ENCODE results near the gene NHLRC2.
"Not testable (repeated sequence)": the region's sequence is repeated elsewhere in the genome, so short reads cannot be mapped to it uniquely, and the experiment has no call there.

NHLRC2 gene, protein sequence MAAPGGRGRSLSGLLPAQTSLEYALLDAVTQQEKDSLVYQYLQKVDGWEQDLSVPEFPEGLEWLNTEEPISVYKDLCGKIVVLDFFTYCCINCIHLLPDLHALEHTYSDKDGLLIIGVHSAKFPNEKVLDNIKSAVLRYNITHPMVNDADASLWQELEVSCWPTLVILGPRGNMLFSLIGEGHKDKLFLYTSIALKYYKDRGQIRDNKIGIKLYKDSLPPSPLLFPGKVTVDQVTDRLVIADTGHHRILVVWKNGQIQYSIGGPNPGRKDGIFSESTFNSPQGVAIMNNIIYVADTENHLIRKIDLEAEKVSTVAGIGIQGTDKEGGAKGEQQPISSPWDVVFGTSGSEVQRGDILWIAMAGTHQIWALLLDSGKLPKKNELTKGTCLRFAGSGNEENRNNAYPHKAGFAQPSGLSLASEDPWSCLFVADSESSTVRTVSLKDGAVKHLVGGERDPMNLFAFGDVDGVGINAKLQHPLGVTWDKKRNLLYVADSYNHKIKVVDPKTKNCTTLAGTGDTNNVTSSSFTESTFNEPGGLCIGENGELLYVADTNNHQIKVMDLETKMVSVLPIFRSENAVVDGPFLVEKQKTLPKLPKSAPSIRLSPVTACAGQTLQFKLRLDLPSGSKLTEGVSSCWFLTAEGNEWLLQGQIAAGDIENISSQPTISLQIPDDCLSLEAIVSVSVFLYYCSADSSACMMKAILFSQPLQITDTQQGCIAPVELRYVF

DNA sequence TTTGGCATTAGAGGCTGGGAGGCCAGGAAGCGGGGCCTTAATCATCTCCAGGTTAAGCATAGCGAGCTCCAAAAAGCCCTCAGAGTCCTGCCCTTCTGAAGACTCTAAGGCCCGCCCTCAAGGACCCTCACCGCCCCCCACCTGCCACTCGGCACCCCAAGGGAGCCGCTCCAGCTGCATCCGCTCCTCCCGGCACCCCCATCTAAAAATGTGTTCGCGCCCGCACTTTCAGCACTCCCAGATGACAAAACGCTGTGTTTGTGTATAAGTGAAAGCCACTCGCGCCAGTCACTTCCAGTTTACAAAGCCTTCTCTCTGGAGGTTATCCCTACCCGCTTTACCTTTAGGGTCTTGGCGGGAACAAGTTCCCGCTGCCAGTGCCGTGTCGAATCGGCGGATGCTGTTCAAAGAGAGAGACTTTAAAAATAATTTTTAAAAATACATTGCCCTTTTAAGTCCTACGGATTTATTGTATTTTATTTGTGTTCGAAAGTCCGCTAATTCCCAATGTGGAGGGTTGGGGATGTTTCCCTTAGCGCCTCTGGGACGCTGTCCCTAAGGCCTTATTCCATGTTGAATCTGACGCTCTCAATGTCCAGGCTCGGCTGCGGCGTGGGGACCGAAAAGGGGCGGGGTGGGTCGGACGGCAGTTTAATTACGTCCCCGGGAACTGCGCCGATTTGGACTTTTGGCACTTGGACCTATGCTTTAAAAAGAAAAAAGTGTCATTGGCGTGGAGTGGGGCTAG lies at the start of gene NHLRC2, which contains the start of gene DCLRE1A:
TSS of gene NHLRC2 (plus strand) at position 649 of the 748 bp plus-strand sequence. CDS start 212 bp downstream, outside the sequence.
TSS of gene DCLRE1A (minus strand) at position 70 of the 748 bp plus-strand sequence. CDS start 900 bp downstream, outside the sequence.
- DNase-seq = peak; percentile 37 to 73

DNA sequence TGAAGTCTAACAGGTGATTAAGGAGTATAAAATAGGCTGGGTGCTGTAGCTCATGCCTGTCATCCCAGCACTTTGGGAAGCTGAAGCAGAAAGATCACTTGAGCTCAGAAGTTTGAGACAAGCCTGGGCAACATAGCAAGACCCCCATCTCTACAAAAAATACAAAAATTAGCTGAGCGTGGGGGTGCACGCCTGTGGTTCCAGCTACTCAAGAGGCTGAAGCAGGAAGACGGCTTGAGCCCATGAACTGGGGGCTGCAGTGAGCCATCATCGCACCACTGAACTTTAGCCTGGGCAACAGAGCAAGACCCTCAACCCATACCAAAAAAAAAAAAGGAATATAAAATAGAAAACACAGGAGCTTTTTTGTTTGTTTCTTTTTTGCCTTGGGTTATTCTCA lies 48.0 kb upstream of the NHLRC2 start:
- DNase-seq = no peak

GRCh38 chr10:113808168-113808567 lies 46.3 kb upstream of the NHLRC2 start:
- DNase-seq = no peak

DNA sequence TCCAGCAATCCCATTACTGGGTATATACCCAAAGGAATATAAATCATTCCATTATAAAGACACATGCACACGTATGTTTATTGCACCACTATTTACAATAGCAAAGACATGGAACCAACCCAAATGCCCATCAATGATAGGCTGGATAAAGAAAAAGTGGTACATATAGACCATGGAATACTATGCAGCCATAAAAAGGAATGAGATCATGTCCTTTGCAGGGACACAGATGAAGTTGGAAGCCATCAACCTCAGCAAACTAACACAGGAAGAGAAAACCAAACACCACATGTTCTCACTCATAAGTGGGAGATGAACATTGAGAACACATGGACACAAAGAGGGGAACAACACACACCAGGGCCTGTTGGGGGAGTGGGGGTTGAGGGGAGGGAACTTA lies 39.8 kb upstream of the NHLRC2 start:
- DNase-seq = not testable (repeated sequence)

- no peak for DNase-seq
These were observed 34.5 kb upstream of the NHLRC2 start for GRCh38 chr10:113819989-113820388.

- no peak for DNase-seq
These were observed 34.0 kb upstream of the NHLRC2 start for GRCh38 chr10:113820507-113820906.

DNA sequence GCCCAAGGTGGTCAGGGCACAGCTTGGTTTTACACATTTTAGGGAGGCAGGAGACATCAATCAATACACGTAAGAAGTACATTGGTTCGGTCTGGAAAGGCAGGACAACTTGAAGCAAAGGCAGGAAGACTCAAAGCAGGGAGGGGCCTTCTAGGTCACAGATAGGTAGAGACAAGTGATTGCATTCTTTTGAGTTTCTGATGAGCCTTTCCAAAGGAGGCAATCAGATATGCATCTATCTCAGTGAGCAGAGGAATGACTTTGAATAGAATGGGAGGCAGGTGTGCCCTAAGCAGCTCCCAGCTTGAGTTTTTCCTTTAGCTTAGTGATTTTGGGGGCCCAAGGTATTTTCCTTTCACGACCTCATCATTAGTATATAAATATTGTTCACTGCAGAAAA lies 33.2 kb upstream of the NHLRC2 start:
- DNase-seq = not testable (repeated sequence)

DNA sequence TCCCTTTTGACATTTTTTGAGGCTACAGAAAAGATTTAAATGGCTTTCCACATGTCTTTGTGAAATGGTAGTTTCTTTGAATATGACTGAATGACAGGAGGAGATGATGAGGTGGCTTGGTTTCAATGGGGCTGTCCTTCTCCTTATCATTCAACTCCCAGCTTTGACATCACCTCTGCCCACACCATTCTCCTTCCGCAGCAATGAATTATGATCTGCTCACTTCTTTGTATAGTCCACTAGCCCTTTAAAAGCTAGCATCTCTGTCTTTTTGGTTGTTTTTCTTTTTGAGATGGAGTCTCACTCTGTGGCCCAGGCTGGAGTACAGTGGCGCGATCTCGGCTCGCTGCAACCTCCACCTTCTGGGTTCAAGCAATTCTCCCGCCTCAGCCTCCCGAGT lies 32.3 kb upstream of the NHLRC2 start:
- no peak for DNase-seq

GRCh38 chr10:113823389-113823788 lies 31.1 kb upstream of the NHLRC2 start:
- no peak for DNase-seq

DNA sequence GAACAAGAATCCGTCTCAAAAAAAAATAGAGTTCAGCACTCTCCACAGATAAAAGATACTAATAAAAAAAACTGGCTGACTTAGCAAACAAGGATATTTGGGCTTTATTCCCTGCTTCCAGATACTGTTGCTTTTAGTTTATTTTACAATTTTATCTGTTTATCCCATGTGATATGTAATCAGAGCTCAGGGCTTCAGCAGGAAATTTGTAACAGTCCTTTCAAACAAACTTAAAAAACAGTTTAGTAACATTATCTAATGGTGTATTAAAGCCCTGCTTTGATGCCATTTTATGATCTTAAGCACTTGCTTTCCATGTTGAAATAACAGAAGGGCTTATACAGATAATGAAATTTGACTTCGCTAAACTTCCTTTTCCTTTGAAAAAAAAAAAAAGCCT lies 28.7 kb upstream of the NHLRC2 start:
- no peak for DNase-seq

DNA sequence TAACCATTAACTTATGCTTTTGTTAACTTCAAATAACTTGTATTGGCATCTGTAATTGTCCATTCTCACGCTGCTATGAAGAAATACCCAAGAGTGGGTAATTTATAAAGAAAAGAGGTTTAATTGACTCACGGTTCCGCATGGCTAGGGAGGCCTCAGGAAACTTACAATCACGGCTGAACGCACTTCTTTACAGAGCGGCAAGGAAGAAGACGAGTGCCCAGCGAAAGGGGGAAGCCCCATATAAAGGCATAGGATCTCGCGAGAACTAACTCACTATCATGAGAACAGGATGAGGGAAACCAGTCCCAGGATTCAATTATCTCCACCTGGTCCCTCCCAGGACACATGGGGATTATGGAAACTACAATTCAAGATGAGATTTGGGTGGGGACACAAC lies 25.9 kb upstream of the NHLRC2 start:
- not testable (repeated sequence) for DNase-seq

GRCh38 chr10:113842171-113842570 lies 12.3 kb upstream of the NHLRC2 start:
- DNase-seq = no peak

- DNase-seq = no peak
These were observed 10.4 kb upstream of the NHLRC2 start for GRCh38 chr10:113843972-113844485.

- no peak for DNase-seq
These were observed 8.4 kb upstream of the NHLRC2 start for GRCh38 chr10:113846036-113846435.

DNA sequence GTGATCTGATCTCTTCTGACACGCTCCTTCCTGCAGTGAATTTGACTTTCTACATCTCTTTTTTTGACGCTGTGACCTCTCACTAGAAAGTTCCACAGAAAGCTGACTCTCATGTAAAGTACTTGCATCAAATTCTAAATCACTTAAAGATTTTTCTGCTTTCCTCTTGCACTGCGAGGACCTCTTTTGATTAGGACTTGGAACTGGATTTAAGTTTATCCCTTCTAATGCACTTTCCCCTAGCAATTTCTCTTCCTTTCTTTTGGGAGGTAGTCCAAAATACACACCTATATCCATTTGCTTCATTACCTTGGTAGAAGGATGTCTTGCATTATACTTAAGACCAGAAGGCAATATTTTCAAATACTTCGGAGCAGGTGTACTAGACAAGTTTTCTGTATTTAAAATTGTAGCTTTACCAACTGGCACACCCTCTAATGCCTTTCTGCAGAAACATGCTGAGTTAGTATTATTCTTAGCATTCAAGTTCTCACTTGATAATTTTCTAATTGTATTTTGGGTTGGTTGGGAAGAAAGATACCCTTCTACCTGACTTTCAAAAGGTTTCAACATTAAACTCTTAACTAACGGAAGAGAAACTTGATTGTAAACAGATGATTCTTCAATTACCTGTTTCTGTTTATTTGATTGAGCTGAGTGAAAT lies 5.2 kb upstream of the NHLRC2 start:
- DNase-seq = no peak

DNA sequence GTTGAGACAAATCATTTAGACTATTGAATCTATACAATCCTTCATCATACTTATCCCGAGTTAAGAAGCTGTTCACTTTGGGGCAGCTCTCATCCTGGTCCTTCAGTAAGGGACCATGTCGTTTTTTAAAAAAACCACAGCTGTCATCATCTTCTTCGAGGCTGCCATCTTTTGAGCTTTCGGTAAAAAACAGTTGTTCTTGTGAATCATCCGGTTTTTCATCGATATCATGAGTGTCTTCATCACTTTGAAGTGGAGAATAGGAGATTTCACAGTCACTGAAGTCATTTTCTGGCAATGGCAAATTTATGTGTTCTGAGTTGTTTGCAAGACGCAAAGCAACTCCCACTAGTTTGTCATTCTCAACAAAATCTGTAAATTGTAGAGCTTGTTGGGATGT lies 4.5 kb upstream of the NHLRC2 start:
- DNase-seq = no peak

DNA sequence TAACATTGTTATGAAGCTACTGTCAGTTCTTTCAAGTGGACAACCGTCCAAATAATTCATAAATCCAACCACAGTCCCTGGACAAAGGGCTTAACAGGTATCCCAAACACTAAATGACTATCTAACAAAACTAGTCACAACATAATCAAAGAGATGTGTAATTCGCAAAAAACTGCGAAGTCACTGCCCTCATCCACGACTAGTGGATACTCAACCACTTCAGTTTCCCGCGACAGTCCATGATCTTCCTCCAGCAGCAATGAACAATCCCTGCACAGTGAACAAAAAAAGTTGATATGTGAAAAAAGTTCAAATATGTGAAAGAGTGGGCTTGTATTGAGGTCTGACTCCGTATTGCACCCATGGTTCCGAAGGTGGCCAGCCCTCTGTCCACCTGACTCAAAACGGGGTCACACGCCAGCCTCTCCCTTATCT lies 866 bp upstream of the NHLRC2 start:
- no peak for DNase-seq

GRCh38 chr10:113854761-113855588 lies 514 bp downstream of the NHLRC2 start:
- DNase-seq = peak in 1 of 2 experiments; percentile 57

- DNase-seq = no peak
These were observed 2.1 kb downstream of the NHLRC2 start for GRCh38 chr10:113856563-113856962.

- DNase-seq = no peak
These were observed 2.7 kb downstream of the NHLRC2 start for GRCh38 chr10:113857210-113857609.

DNA sequence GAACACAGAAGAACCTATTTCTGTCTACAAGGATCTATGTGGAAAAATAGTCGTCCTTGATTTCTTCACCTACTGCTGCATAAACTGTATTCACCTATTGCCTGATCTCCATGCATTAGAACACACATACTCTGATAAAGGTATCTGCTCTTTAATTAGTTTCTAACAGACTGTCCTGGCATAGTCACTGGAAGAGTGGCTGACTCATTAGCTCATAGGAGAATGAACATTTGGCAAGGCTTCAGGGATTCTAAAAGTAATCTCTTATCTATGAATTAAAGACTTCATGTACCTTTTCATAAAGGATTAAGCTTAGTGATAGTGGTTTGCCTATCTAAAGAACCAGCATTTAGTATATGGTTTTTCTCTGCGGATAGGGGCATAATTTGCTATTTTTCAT lies 4.1 kb downstream of the NHLRC2 start:
- DNase-seq = no peak

- no peak for DNase-seq
These were observed 4.8 kb downstream of the NHLRC2 start for GRCh38 chr10:113859261-113859660.

Data from SW 1271 (cell line).